Esophagus (tissue), 2 donors: ENCODE measurements around the gene SLC5A4. TPM values are rescaled to one million over a fixed set of nuclear protein-coding genes. Genes with fewer than 3 reads are reported as not detected.

Source experiments
- H3K27ac ChIP-seq, 2 donors: one replicate each; pipeline ENCODE4 v1.5.1; 2013; ENCODE audit warnings: low read depth in 2 of 2, mild to moderate bottlenecking in 2 of 2, inconsistent platforms in 1 of 2, low read length in 1 of 2, moderate library complexity in 1 of 2
- H3K27me3 ChIP-seq, 2 donors: one replicate each; pipeline ENCODE4 v1.6.1; 2013; ENCODE audit warnings: low read length in 2 of 2, control low read depth in 1 of 2, mild to moderate bottlenecking in 1 of 2; ENCODE audit not compliant: insufficient read depth in 2 of 2, control insufficient read depth in 1 of 2
- H3K36me3 ChIP-seq, 2 donors: one replicate each; pipeline ENCODE4 v1.6.1; 2013; ENCODE audit warnings: low read length in 1 of 2; ENCODE audit not compliant: control insufficient read depth in 2 of 2, insufficient read depth in 2 of 2
- H3K4me1 ChIP-seq, 2 donors: one replicate each; pipeline ENCODE4 v1.6.1; 2013; ENCODE audit warnings: low read length in 1 of 2; ENCODE audit not compliant: control insufficient read depth in 2 of 2, insufficient read depth in 2 of 2
- H3K4me3 ChIP-seq, 2 donors: one replicate each; pipeline ENCODE4 v1.5.1; 2013; ENCODE audit warnings: low read length in 2 of 2, mild to moderate bottlenecking in 2 of 2, low read depth in 1 of 2, moderate library complexity in 1 of 2
- H3K9me3 ChIP-seq, 2 donors: one replicate each; pipeline ENCODE4 v1.6.1; 2013; ENCODE audit warnings: mild to moderate bottlenecking in 2 of 2, low read depth in 1 of 2, low read length in 1 of 2, moderate library complexity in 1 of 2; ENCODE audit not compliant: control insufficient read depth in 2 of 2, insufficient read depth in 1 of 2
- WGBS, 2 donors: extraction: QIAGEN DNeasy Blood & Tissue Kit; methylation state at CpG; one replicate each; pipeline ENCODE4 v1.1.7; 2013; 5-methylcytosine and 5-hydroxymethylcytosine counted together
- polyA plus RNA-seq, 2 donors: library from polyadenylated mRNA; stranded (reverse); fragments of 200-250 nt; gene quantifications; one replicate each; pipeline ENCODE4 v1.2.3, GENCODE V29; 2013
- donor health status: healthy with polysubstance abuse.
- donor health status: Bipolar disorder and iron deficiency.

Gene SLC5A4
- polyA plus RNA-seq, 2 donors = 0.08 to 0.12 TPM

DNA sequence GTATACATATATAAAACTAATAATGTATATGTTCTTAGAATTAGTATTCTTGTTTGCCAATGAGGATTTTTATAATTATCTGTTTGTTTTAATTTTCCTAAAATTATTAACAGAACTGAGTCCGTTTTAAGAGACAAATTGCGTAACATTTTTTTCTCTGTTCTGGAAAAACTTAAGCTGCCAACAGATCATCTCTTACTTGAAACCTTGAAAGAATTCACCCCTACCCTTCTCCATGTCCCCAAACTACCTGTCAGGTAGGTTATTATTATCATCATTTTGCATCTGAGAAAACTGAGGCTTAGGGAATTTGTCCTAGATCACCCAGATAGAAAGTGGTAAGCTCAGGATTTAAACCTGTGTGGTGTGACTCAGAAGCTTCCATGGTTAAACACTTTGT is 14.7 kb downstream of the SLC5A4 start:
- no peaks in the 10 kb centered on the region for H3K27me3 ChIP-seq
- H3K36me3 ChIP-seq = no peaks in the 10 kb centered on the region
- WGBS, 2 donors = 63 to 65% methylated on average over 2 of the region's 2 CpGs
- H3K9me3 ChIP-seq = no peaks in the 10 kb centered on the region
- no peak overlapping the region for H3K4me3 ChIP-seq
- no peak overlapping the region for H3K27ac ChIP-seq
- no peaks in the 10 kb centered on the region for H3K4me1 ChIP-seq

DNA sequence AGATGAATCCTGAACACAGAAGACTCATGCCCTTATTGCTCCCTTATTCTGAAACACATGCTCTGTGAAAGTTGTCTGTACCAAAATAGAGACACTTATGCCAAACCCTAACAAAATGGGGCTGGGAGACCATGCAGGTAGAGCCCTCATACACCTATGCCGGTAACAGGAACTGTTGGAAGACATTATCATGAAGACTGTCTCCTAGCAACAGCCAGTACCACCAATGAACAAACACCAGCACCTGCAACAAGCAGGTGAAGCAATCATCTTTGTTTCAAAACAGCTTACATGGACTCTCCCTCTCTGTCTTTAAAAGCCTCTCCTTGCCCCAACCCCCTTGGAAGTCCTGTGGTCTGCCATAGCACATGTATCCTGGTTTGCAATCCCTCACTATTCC is 17.2 kb downstream of the SLC5A4 start:
- no peak overlapping the region for H3K27ac ChIP-seq
- no peaks in the 10 kb centered on the region for H3K36me3 ChIP-seq
- no peak overlapping the region for H3K4me3 ChIP-seq
- WGBS, 2 donors = 43 to 71% methylated on average over 1 of the region's 1 CpG
- H3K27me3 ChIP-seq = no peaks in the 10 kb centered on the region
- no peaks in the 10 kb centered on the region for H3K4me1 ChIP-seq
- H3K9me3 ChIP-seq = no peaks in the 10 kb centered on the region

GRCh38 chr22:32236970-32237369 is 18.2 kb downstream of the SLC5A4 start:
- Histone ChIP-seq H3K9me3 (no peaks in the 10 kb centered on the region), H3K27ac (no peak overlapping the region), H3K27me3 (no peaks in the 10 kb centered on the region), H3K4me1 (no peaks in the 10 kb centered on the region), H3K36me3 (no peaks in the 10 kb centered on the region), H3K4me3 (no peak overlapping the region)
- 76 to 83% methylated on average over 8 of the region's 8 CpGs for WGBS, 2 donors

- Histone ChIP-seq H3K27me3 (no peaks in the 10 kb centered on the region), H3K9me3 (no peaks in the 10 kb centered on the region), H3K36me3 (no peaks in the 10 kb centered on the region), H3K4me3 (no peak overlapping the region), H3K4me1 (no peaks in the 10 kb centered on the region), H3K27ac (no peak overlapping the region)
- 83 to 88% methylated on average over 5 of the region's 5 CpGs for WGBS, 2 donors
Observed at GRCh38 chr22:32233091-32233490, 22.1 kb downstream of the SLC5A4 start.

- 64 to 69% methylated on average over 5 of the region's 5 CpGs for WGBS, 2 donors
- no peak overlapping the region for H3K27ac ChIP-seq
- no peaks in the 10 kb centered on the region for H3K36me3 ChIP-seq
- H3K27me3 ChIP-seq = no peaks in the 10 kb centered on the region
- H3K9me3 ChIP-seq = no peaks in the 10 kb centered on the region
- H3K4me3 ChIP-seq = no peak overlapping the region
- H3K4me1 ChIP-seq = no peaks in the 10 kb centered on the region
Observed at GRCh38 chr22:32232191-32232830, 22.8 kb downstream of the SLC5A4 start.

- Histone ChIP-seq H3K27me3 (peaks cover 0 to 2% of the 10 kb centered on the region in 2 donors), H3K4me1 (no peaks in the 10 kb centered on the region), H3K36me3 (no peaks in the 10 kb centered on the region), H3K27ac (no peak overlapping the region), H3K9me3 (no peaks in the 10 kb centered on the region), H3K4me3 (no peak overlapping the region)
- 58 to 62% methylated on average over 7 of the region's 7 CpGs for WGBS, 2 donors
Observed at GRCh38 chr22:32226326-32227104, 28.6 kb downstream of the SLC5A4 start.

DNA sequence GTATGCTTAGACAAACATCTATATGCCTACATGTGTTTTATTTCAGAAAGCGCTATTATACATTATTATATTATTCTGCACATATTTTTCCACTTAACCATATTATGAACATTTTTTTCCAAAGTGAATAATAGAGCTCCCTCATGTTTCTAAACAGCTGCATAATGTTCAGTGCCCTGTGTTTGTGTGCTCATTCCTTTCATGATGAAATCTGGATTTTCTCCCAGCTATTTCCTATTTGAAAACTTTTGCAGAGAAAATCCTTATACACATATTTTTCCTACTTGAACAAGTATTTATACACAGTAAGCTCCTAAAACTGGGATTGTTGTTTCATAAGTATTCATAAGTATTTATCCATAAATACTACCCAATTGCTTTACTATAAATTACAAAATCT is 32.2 kb downstream of the SLC5A4 start:
- Histone ChIP-seq H3K27ac (no peak overlapping the region), H3K27me3 (peaks cover 0 to 2% of the 10 kb centered on the region in 2 donors), H3K4me1 (no peaks in the 10 kb centered on the region), H3K9me3 (no peaks in the 10 kb centered on the region), H3K4me3 (no peak overlapping the region), H3K36me3 (no peaks in the 10 kb centered on the region)
- 77 to 84% methylated on average over 1 of the region's 1 CpG for WGBS, 2 donors

DNA sequence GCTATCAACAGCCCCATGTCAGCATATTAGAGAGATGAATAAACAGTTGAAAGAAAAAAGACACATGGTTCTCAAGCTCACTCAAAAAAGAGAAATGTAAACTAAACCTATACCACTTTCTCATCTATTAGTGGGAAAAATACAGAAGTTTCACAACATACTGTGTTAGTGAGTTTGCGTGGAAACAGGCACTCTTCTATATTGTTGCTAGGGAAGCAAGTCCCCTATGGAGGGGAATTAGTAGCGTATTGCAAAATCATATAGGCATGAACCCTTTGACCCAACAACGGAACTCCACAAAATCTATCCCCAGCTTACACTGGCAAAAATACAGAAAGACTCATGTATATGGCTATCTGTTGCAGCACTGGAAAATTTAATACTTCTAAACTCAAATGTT is 36.1 kb downstream of the SLC5A4 start:
- no peak overlapping the region for H3K27ac ChIP-seq
- 87 to 91% methylated on average over 3 of the region's 3 CpGs for WGBS, 2 donors

GRCh38 chr22:32218470-32218869 is 36.7 kb downstream of the SLC5A4 start:
- no peak overlapping the region for H3K27ac ChIP-seq
- H3K4me3 ChIP-seq = no peak overlapping the region
- no peaks in the 10 kb centered on the region for H3K36me3 ChIP-seq
- no peaks in the 10 kb centered on the region for H3K4me1 ChIP-seq
- 74 to 75% methylated on average over 6 of the region's 6 CpGs for WGBS, 2 donors
- no peaks in the 10 kb centered on the region for H3K9me3 ChIP-seq
- H3K27me3 ChIP-seq = peaks cover 0 to 2% of the 10 kb centered on the region in 2 donors

More for the DNA sequence above, 36.1 kb downstream of the SLC5A4 start:
- Histone ChIP-seq H3K4me1 (no peaks in the 10 kb centered on the region), H3K4me3 (no peak overlapping the region), H3K27me3 (peaks cover 0 to 2% of the 10 kb centered on the region in 2 donors), H3K36me3 (no peaks in the 10 kb centered on the region), H3K9me3 (no peaks in the 10 kb centered on the region)

DNA sequence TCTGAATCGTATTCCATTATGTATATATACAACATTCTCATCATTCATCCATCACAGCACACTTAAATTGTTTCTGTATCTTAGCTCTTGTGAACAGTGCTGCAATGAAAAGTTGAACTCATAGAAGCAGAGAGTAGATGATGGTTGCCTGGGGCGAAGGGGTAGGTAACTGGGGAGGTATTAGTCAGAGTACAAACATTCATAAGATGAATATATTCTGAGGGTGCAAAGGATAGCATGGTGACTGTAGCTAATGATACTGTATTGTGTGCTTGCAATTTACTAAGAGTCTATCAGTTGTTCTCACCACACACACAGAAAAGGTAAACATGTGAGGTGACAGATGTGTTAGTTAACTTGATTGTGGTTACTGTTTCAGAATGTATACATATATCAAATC is 37.7 kb downstream of the SLC5A4 start:
- WGBS, 2 donors = 74% methylated on average over 2 of the region's 2 CpGs

More for the DNA sequence above, 37.7 kb downstream of the SLC5A4 start:
- Histone ChIP-seq H3K4me1 (no peaks in the 10 kb centered on the region), H3K9me3 (no peaks in the 10 kb centered on the region), H3K27me3 (no peaks in the 10 kb centered on the region), H3K36me3 (no peaks in the 10 kb centered on the region), H3K4me3 (no peak overlapping the region), H3K27ac (no peak overlapping the region)
